Adipose tissue (tissue), 3 donors: ENCODE measurements around the gene NNMT. TPM values are rescaled to one million over a fixed set of nuclear protein-coding genes. Genes with fewer than 3 reads are reported as not detected.

Experiments used
- H3K27ac ChIP-seq: one replicate; pipeline ENCODE4 v1.5.1; 2013; ENCODE audit warnings: low read depth, low read length
- whole genome bisulfite sequencing, 3 donors: extraction: QIAGEN DNeasy Blood & Tissue Kit; methylation state at CpG; one replicate each; pipeline ENCODE4 v1.1.7; 2013; 5-methylcytosine and 5-hydroxymethylcytosine counted together
- polyA plus RNA-seq, 3 donors: library from polyadenylated mRNA; stranded (reverse); fragments of 200-250 nt; gene quantifications; one replicate each; pipeline ENCODE4 v1.2.3, GENCODE V29; 2013
- donor health status: healthy with polysubstance abuse.
- donor health status: Bipolar disorder and iron deficiency.
- donor health status: healthy.

The NNMT gene
- polyA plus RNA-seq, 3 donors: 93.2 to 1,953 (median 1,163) TPM

- no peak overlapping the region for H3K27ac ChIP-seq
- WGBS, 3 donors: 77 to 87% (median 81%) methylated on average over 9 of the region's 9 CpGs
These were observed 16.2 kb upstream of the NNMT start for GRCh38 chr11:114279792-114280546.

GRCh38 chr11:114280696-114281095 is 15.5 kb upstream of the NNMT start:
- no peak overlapping the region for H3K27ac ChIP-seq
- 21 to 59% (median 28%) methylated on average over 5 to 6 of the region's 6 CpGs for WGBS, 3 donors

GRCh38 chr11:114281388-114281956 is 14.7 kb upstream of the NNMT start:
- H3K27ac ChIP-seq: peak overlapping the region; percentile 62
- 56 to 83% (median 59%) methylated on average over 1 of the region's 1 CpG for WGBS, 3 donors

GRCh38 chr11:114282488-114282887 is 13.7 kb upstream of the NNMT start:
- H3K27ac ChIP-seq: no peak overlapping the region
- WGBS, 3 donors: 78 to 93% (median 86%) methylated on average over 3 of the region's 3 CpGs

- no peak overlapping the region for H3K27ac ChIP-seq
- 52 to 83% (median 80%) methylated on average over 3 of the region's 3 CpGs for WGBS, 3 donors
These were observed 12.8 kb upstream of the NNMT start for GRCh38 chr11:114283422-114283821.

- WGBS, 3 donors: 37 to 48% (median 40%) methylated on average over 2 of the region's 2 CpGs
- no peak overlapping the region for H3K27ac ChIP-seq
These were observed 12.2 kb upstream of the NNMT start for GRCh38 chr11:114284021-114284420.

- 87 to 96% (median 95%) methylated on average over 7 of the region's 7 CpGs for WGBS, 3 donors
- no peak overlapping the region for H3K27ac ChIP-seq
These were observed 11.3 kb upstream of the NNMT start for GRCh38 chr11:114284914-114285313.

GRCh38 chr11:114285599-114285998 is 10.6 kb upstream of the NNMT start:
- 63 to 84% (median 64%) methylated on average over 3 of the region's 3 CpGs for whole genome bisulfite sequencing, 3 donors
- no peak overlapping the region for H3K27ac ChIP-seq

- 94 to 97% (median 94%) methylated on average over 3 of the region's 3 CpGs for WGBS, 3 donors
- no peak overlapping the region for H3K27ac ChIP-seq
These were observed 10.0 kb upstream of the NNMT start for GRCh38 chr11:114286229-114286628.

GRCh38 chr11:114287154-114287553 is 9.0 kb upstream of the NNMT start:
- WGBS, 3 donors: 64 to 90% (median 84%) methylated on average over 2 of the region's 2 CpGs

GRCh38 chr11:114288136-114288535 is 8.1 kb upstream of the NNMT start:
- 66 to 73% (median 67%) methylated on average over 2 of the region's 2 CpGs for WGBS, 3 donors

More at GRCh38 chr11:114287154-114287553, 9.0 kb upstream of the NNMT start:
- H3K27ac ChIP-seq: no peak overlapping the region

GRCh38 chr11:114289779-114290178 is 6.4 kb upstream of the NNMT start:
- no peak overlapping the region for H3K27ac ChIP-seq
- 81 to 88% (median 81%) methylated on average over 5 of the region's 5 CpGs for WGBS, 3 donors

More at GRCh38 chr11:114288136-114288535, 8.1 kb upstream of the NNMT start:
- H3K27ac ChIP-seq: no peak overlapping the region

- no peak overlapping the region for H3K27ac ChIP-seq
- 77 to 94% (median 85%) methylated on average over 2 of the region's 2 CpGs for WGBS, 3 donors
These were observed 5.5 kb upstream of the NNMT start for GRCh38 chr11:114290503-114291235.

GRCh38 chr11:114291381-114291780 is 4.8 kb upstream of the NNMT start:
- WGBS, 3 donors: 49 to 71% (median 56%) methylated on average over 5 of the region's 5 CpGs
- H3K27ac ChIP-seq: no peak overlapping the region

GRCh38 chr11:114291842-114292680 is 4.1 kb upstream of the NNMT start:
- 19 to 43% (median 37%) methylated on average over 4 of the region's 4 CpGs for WGBS, 3 donors

GRCh38 chr11:114293201-114293711 is 2.9 kb upstream of the NNMT start:
- WGBS, 3 donors: 64 to 71% (median 64%) methylated on average over 1 of the region's 1 CpG
- H3K27ac ChIP-seq: no peak overlapping the region

More at GRCh38 chr11:114291842-114292680, 4.1 kb upstream of the NNMT start:
- H3K27ac ChIP-seq: no peak overlapping the region

GRCh38 chr11:114296605-114297372 is 590 bp downstream of the NNMT start:
- H3K27ac ChIP-seq: peak overlapping the region; percentile 97
- 48 to 54% (median 53%) methylated on average over 7 of the region's 7 CpGs for WGBS, 3 donors
